ENCODE measurements around the gene SYT3. TPM values are rescaled to one million over a fixed set of nuclear protein-coding genes. Genes with fewer than 3 reads are reported as not detected.

Gene SYT3
- total RNA-seq, 1 experiment from 2014 or later, result 0.41 TPM

GRCh38 chr19:50638600-50638999 is 1.1 kb downstream of the SYT3 start:
- ChIA-PET POLR2A (no interaction called here), CTCF (no interaction called here)
- H3K9me3 ChIP-seq, result peaks cover 7% of the 10 kb centered on the region
- peaks cover 11% of the 10 kb centered on the region for H3K4me1 ChIP-seq
- intact Hi-C loops (cut with micrococcal nuclease; ENCODE audit: unreplicated experiment), result no loop called here
- Mint-ChIP-seq H3K9me3 (ENCODE audit: unreplicated experiment) (no peaks in the 10 kb centered on the region), H3K27ac (ENCODE audit: unreplicated experiment) (no peak overlapping the region), H3K36me3 (ENCODE audit: insufficient read depth, unreplicated experiment) (no peaks in the 10 kb centered on the region), H3K4me3 (ENCODE audit: unreplicated experiment) (peak overlapping the region; percentile 57), H3K27me3 (ENCODE audit: insufficient read depth, unreplicated experiment) (peaks cover 14% of the 10 kb centered on the region), H3K4me1 (ENCODE audit: low read depth, unreplicated experiment) (peaks cover 7% of the 10 kb centered on the region)
- TF ChIP-seq CTCF (IDR thresholded peaks at IDR 0.05; ENCODE audit: insufficient read depth in 1 of 2, low read depth in 1 of 2, low read length in 1 of 2, severe bottlenecking in 1 of 2, unreplicated experiment in 1 of 2), result no peak
- no TSS peak for BruUV-seq (replicated peaks)
- H3K36me3 ChIP-seq (ENCODE audit: control insufficient read depth, insufficient read depth, low read length), result no peaks in the 10 kb centered on the region
- peaks cover 1% of the 10 kb centered on the region; the same call in 1 of the 2 replicates for H3K27me3 ChIP-seq (replicated peaks; ENCODE audit: control insufficient read depth, insufficient read depth, low read length)
- no peak overlapping the region for H3K4me3 ChIP-seq (ENCODE audit: low read depth, low read length)
- no peak for DNase-seq

DNA sequence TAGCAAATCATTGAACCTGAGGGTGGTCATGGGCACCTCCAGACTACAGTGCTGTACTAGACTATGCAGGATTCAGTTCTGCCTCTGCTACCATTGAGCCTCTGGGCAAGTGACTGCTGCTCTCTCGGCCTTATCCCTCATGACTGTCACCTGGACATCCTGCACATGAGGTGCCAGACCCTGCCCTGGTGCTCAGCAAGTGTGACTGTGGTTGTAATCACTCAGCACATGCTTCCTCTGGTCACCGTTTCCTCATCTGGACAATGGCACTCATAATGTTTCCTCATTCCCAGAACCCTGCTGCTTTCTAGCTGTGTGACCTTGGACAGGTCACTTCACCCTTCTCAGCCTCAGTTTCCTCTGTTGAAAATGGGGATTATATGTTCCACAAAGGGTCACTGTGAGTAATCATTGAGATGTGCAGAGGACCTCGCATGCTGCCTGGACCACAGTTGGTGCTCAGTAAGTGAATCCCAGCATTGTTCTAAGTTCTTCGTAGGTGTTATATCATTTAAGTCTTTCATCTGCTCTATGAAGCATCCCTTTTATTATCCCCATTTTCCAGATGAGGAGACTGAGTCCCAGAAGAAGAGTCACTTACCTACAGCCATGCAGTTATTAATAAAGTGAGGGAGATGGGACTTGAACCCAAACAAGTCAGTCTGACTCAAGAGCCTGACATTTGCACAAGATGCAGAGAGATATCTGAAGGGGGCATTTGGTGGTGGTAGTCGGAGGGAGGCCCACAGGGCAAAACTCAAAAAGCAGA is 3.2 kb downstream of the SYT3 start:
- BruUV-seq (replicated peaks), result no TSS peak
- peaks cover 11% of the 10 kb centered on the region for H3K4me1 ChIP-seq
- peaks cover 1% of the 10 kb centered on the region; the same call in 1 of the 2 replicates for H3K27me3 ChIP-seq (replicated peaks; ENCODE audit: control insufficient read depth, insufficient read depth, low read length)
- Mint-ChIP-seq H3K4me3 (ENCODE audit: unreplicated experiment) (no peak overlapping the region), H3K36me3 (ENCODE audit: insufficient read depth, unreplicated experiment) (no peaks in the 10 kb centered on the region), H3K27me3 (ENCODE audit: insufficient read depth, unreplicated experiment) (peaks cover 14% of the 10 kb centered on the region), H3K27ac (ENCODE audit: unreplicated experiment) (no peak overlapping the region), H3K4me1 (ENCODE audit: low read depth, unreplicated experiment) (peaks cover 7% of the 10 kb centered on the region), H3K9me3 (ENCODE audit: unreplicated experiment) (no peaks in the 10 kb centered on the region)
- ChIA-PET POLR2A (no interaction called here), CTCF (no interaction called here)
- no peak for DNase-seq
- H3K4me3 ChIP-seq (ENCODE audit: low read depth, low read length), result no peak overlapping the region
- no peak for TF ChIP-seq CTCF (IDR thresholded peaks at IDR 0.05; ENCODE audit: insufficient read depth in 1 of 2, low read depth in 1 of 2, low read length in 1 of 2, severe bottlenecking in 1 of 2, unreplicated experiment in 1 of 2)
- intact Hi-C loops (cut with micrococcal nuclease; ENCODE audit: unreplicated experiment), result no loop called here
- H3K9me3 ChIP-seq, result peaks cover 15% of the 10 kb centered on the region
- no peaks in the 10 kb centered on the region for H3K36me3 ChIP-seq (ENCODE audit: control insufficient read depth, insufficient read depth, low read length)

DNA sequence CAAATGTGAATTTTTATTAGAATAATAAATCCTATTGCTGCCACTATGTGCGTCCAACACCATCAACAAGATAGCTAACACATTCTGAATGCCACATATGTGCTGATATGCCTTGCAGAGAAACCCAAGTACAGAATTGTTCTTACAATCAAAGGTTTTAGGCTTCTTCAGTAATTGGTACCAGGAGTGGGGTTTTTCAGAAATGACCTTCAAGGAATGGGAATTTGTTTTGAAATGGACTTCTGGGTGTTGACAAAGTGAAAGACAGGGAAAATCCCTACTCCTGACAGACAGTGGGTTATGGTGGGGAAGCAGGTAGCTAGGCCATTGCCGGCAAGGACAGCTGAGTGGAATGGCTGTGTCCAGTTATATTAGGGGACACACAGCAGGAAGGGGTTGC is 5.7 kb downstream of the SYT3 start:
- no peak overlapping the region for H3K27ac Mint-ChIP-seq (ENCODE audit: unreplicated experiment)
- Histone ChIP-seq H3K27me3 (replicated peaks; ENCODE audit: control insufficient read depth, insufficient read depth, low read length) (peaks cover 1% of the 10 kb centered on the region; the same call in 1 of the 2 replicates), H3K4me3 (ENCODE audit: low read depth, low read length) (no peak overlapping the region), H3K36me3 (ENCODE audit: control insufficient read depth, insufficient read depth, low read length) (no peaks in the 10 kb centered on the region), H3K9me3 (peaks cover 15% of the 10 kb centered on the region), H3K4me1 (peaks cover 3% of the 10 kb centered on the region; the same call in 1 of the 2 replicates)
- H3K9me3 Mint-ChIP-seq (ENCODE audit: unreplicated experiment), result no peaks in the 10 kb centered on the region
- H3K27me3 Mint-ChIP-seq (ENCODE audit: insufficient read depth, unreplicated experiment), result peaks cover 17% of the 10 kb centered on the region
- no peaks in the 10 kb centered on the region for H3K36me3 Mint-ChIP-seq (ENCODE audit: insufficient read depth, unreplicated experiment)
- no peak for TF ChIP-seq CTCF (IDR thresholded peaks at IDR 0.05; ENCODE audit: insufficient read depth in 1 of 2, low read depth in 1 of 2, low read length in 1 of 2, severe bottlenecking in 1 of 2, unreplicated experiment in 1 of 2)
- ChIA-PET POLR2A (no interaction called here), CTCF (no interaction called here)
- no peak for DNase-seq
- peaks cover 7% of the 10 kb centered on the region for H3K4me1 Mint-ChIP-seq (ENCODE audit: low read depth, unreplicated experiment)
- no TSS peak for BruUV-seq (replicated peaks)
- no peak overlapping the region for H3K4me3 Mint-ChIP-seq (ENCODE audit: unreplicated experiment)
- intact Hi-C loops (cut with micrococcal nuclease; ENCODE audit: unreplicated experiment), result no loop called here
